ENCODE results near the gene CELA3A. TPM values are rescaled to one million over a fixed set of nuclear protein-coding genes. Genes with fewer than 3 reads are reported as not detected.

CELA3A gene
- total RNA-seq, 2 experiments from 2014 or later, result not detected

Other genes with a start within 250 kb of the CELA3A start
- gene USP48, start 218.5 kb upstream of the CELA3A start, total RNA-seq, result 10 to 100 TPM; 58.8 to 61.1 TPM
- gene LDLRAD2, start 189.4 kb upstream of the CELA3A start, total RNA-seq, result not detected
- gene HSPG2, start 64.3 kb upstream of the CELA3A start, total RNA-seq, result 1 to 10 TPM; 1.7 to 2.3 TPM
- gene CELA3B, start 24.6 kb upstream of the CELA3A start, total RNA-seq, result not detected
- gene CDC42, start 51.1 kb downstream of the CELA3A start, total RNA-seq, result 100 to 1,000 TPM; 264 to 273 TPM
- not detected for gene WNT4, start 141.4 kb downstream of the CELA3A start, total RNA-seq

All from activated CD8-positive, alpha-beta memory T cell treated with anti-CD3 and anti-CD28 coated beads for 36 hours (primary cell).